GM21619 (cell line): ENCODE measurements around the gene LY9.
A peak's percentile ranks its signal among the peaks of the same experiment; 100 is the strongest.

ENCODE experiments used
- ATAC-seq: cut with Tn5 transposase; IDR thresholded peaks from one replicate; pipeline ENCODE4 v1.9.1; 2021; ENCODE audit not compliant: unreplicated experiment

The LY9 gene

GRCh38 chr1:160795951-160796383 lies at the start of gene LY9:
LY9 (plus strand) TSS chr1:160796174; CDS start chr1:160796188, 14 bp downstream.
- peak; percentile 77 for ATAC-seq

DNA sequence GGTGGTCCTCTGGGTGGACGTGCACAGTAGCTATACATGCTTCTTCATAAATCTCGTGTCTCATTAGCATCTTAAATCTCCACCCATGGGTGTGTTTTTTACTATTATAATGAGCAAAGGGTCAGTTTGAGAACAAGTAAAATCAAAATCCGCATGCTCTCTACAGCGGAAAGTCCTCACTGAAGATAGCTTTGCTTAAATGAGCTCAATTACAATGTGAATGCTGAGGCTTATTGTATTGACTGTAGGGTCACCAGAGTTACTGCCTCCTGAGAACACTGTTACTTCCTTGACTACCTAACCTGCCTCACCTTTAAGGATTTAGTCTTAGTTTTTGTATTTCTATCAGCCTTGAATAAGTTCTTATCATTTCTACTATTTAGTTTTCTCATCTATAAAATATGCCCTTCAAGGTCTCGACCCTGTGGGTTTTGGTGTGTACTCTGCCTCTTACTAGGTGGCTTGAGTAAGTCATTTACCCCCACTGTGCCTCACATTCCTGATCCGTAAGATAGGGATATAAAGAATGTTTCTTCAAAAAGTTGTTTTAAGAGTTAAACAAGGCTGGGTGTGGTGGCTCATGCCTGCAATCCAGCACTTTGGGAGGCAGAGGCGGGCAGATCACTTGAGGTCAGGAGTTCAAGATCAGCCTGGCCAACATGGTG lies 49.0 kb upstream of the LY9 start:
- no peak for ATAC-seq

- no peak for ATAC-seq
These were observed 48.3 kb upstream of the LY9 start for GRCh38 chr1:160747717-160748116.

DNA sequence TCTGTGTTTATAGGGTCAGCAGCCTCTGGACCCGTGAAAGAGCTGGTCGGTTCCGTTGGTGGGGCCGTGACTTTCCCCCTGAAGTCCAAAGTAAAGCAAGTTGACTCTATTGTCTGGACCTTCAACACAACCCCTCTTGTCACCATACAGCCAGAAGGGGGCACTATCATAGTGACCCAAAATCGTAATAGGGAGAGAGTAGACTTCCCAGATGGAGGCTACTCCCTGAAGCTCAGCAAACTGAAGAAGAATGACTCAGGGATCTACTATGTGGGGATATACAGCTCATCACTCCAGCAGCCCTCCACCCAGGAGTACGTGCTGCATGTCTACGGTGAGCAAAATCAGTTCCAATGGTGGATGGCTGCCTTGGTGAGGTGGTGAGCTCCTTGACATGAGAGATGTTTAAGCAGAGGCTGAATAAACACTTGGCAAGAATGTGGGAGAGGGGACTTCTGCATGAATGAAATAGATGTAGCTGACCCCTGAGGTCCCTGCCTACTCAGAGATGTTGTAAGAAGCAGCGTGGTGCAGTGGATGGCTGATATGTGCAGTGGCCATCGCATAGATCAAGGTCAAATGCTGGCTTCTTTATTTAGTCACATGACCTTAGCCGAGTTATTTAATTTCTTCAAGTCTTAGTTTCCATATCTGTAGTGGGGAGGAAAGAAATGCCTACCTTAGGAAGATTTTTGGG lies 47.6 kb upstream of the LY9 start:
- ATAC-seq = no peak

- no peak for ATAC-seq
These were observed 47.1 kb upstream of the LY9 start for GRCh38 chr1:160748878-160749269.

- ATAC-seq = no peak
These were observed 45.4 kb upstream of the LY9 start for GRCh38 chr1:160750608-160751007.

DNA sequence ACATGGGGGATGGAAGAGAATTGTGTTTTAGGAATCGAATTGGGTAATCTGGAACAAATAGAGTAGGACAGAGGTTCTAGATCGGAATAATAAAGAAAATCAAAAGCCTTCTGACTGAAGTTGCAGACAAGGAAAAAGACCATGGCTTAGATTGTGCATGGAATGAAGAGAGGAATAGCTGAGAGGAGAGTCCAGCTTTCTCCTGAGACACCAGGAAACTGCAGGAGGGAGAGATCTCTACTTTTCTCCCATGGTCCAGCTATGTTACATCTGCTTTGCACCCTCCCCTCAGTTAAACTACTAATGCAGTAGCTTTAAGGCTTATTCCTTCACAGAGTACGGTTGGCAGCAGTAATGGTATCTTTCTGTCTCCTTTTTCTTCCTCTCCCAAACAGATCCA lies 43.6 kb upstream of the LY9 start:
- ATAC-seq = no peak

GRCh38 chr1:160752924-160753323 lies 43.0 kb upstream of the LY9 start:
- no peak for ATAC-seq

GRCh38 chr1:160753594-160753993 lies 42.4 kb upstream of the LY9 start:
- ATAC-seq = no peak

DNA sequence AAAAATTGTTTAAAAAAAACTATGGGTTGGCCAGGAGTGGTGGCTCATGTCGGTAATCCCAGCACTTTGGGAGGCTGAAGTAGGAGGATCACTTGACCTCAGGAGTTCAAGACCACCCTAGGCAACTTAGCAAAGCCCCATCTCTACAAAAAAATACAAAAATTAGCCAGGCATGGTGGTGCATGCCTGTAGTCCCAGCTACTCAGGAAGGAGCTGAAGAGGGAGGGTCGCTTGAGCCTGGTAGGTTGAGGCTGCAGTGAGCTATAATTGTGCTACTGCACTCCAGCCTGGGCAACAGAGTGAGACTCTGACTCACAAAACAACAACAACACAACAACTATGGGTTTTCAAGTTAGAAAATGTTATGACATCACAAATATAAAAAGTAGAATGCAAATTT lies 40.5 kb upstream of the LY9 start:
- no peak for ATAC-seq

GRCh38 chr1:160755911-160756848 lies 39.8 kb upstream of the LY9 start:
- ATAC-seq = peak; percentile 52

- ATAC-seq = no peak
These were observed 39.1 kb upstream of the LY9 start for GRCh38 chr1:160756849-160757201.

GRCh38 chr1:160758521-160758920 lies 37.5 kb upstream of the LY9 start:
- no peak for ATAC-seq

DNA sequence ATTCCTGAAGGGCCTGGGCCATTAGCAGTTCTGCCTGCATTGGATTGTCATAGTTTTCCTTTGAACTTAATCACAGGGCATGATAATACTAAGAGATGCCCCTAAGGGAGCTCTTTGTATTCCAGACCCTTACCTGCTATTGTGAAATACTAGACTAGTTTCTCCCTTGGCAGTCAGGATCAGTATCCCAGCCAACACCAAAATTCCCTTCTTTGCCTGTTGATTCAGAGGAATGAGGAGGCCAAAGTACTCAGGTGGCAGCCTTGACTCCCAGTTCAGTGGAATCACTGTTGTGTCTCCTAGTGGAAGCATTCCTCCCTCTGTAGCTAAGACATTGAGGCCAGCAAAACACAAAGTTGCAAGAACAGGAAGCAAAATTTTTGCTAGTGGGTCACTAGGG lies 36.2 kb upstream of the LY9 start:
- no peak for ATAC-seq

- no peak for ATAC-seq
These were observed 34.9 kb upstream of the LY9 start for GRCh38 chr1:160761046-160761445.

DNA sequence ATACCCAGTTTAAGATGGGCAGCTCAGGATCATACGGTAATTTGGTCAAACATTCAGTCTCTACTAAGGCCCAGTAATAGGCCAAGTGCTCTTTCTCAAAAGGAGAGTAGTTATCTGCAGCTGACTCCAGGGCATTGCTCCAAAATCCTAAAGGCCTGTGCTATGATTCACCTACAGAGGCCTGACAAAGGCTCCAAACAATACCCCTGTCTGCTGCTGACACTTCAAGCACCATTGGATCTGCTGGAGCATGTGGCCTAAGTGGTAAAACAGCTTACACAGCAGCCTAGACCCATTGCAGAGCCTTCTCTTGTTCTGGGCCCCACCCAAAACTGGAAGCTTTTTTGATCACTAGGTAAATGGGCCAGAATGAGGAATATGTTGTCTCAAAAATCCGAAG lies 34.1 kb upstream of the LY9 start:
- no peak for ATAC-seq

DNA sequence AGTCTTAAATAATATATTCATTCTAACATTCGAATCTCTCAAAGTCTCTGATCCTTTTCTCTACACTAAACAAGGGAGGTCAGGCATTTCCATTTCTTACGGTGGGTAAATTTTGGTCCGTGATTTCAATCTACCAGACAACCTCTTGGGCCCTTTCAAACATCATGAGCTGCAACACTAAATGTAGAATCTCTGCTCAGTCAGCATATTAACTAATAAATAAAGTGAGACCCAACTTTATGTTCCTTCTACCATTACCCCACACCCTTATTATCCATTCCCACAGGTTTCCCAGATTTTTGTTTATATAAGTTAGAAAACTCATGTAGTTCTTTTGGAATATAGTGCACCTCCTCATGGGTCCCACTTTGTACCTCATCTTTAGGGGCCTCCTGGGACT lies 32.0 kb upstream of the LY9 start:
- ATAC-seq = no peak

DNA sequence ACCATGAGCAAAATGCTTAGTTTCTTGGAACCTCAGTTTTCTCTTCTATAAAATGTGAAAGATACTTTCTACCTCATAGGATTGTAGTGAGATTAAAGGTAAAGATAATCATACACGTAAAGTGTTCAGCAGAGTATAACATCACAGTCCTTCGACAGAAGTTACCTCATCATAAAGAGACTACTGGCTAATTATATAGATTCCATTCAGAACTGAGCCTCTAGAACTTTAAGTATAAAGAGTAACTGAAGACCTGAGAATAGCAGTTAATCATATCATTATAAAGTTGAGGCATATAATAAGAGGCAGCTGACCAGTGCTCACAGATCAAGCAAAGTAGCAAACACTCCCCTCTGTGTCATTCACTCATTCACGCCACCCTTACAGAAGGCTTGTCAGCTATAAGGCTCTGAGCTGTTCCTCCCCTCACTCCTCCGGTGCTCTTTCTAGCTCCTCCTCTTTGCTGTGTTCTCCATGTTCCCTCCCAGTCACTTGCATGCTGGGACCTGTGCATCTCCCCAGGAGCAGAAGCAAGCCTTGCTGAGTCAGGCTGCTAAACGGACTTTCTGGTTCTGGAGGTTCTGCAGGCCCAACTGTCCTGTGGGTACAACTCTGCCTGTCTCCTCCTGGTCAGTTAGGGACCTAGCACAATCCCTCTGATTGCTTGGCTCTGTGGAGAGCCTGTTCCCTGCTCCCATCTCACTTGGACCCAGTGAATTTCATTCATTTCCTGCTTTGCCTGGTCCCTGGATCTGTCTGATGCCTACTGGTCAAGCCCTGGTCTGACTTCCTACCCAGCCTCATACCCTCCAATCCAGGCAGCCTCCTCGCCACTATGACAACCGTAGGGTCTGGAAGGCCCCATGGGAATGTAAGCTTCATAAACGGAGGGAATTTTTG lies 28.3 kb upstream of the LY9 start:
- ATAC-seq = peak; percentile 53

DNA sequence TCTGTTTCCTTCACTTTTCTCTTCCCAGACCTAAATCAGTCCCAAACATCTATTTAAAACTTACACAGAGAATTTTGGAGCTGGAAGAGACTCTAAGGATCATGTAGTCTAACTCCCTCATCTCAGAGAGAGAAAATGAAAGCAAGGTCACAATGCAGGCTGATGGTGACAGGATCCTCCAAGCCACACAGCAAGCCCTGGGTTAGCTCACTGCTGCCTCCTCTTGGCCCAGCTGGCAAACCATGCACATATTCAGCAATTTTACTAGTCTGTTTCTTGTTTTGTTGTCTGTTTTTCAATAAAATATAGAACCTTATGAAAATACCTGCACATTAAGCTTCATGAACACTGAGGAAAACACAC lies 27.7 kb upstream of the LY9 start:
- peak; percentile 71 for ATAC-seq

DNA sequence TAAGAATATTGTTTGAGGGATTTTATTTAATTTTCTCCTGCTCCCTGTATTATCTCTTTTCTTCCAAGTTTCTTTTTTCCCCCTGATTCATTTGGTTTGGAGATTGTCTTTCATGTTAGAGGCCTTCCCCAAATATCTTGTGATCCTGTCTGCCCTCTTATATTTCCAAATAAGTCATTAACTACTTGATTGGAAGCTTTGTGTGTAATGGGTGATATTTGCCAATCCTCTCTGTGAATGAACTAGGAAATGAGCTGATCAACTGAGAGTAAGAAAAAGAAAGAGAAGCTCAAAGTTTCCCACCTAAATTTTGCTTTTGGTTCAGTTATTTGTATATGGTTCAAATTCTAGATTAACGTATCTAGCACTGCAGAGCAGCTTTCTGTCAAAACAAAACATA lies 23.6 kb upstream of the LY9 start:
- ATAC-seq = no peak

- ATAC-seq = no peak
These were observed 22.9 kb upstream of the LY9 start for GRCh38 chr1:160773093-160773492.
